Stimulated activated CD8-positive, alpha-beta memory T cell treated with anti-CD3 and anti-CD28 coated beads, Interleukin-7, amount 100 ng/mL, for 48 hours (primary cell): ENCODE results near the gene SLBP.
"Not testable (repeated sequence)": the region's sequence is repeated elsewhere in the genome, so short reads cannot be mapped to it uniquely, and the experiment has no call there.

Source experiments
- DNase-seq, 2 donors: peaks; one replicate each; pipeline ENCODE4 v3.0.0-alpha.2; 2020; ENCODE audit warnings: low read depth in 1 of 2; ENCODE audit errors: extremely low read depth in 1 of 2

Gene SLBP

DNA sequence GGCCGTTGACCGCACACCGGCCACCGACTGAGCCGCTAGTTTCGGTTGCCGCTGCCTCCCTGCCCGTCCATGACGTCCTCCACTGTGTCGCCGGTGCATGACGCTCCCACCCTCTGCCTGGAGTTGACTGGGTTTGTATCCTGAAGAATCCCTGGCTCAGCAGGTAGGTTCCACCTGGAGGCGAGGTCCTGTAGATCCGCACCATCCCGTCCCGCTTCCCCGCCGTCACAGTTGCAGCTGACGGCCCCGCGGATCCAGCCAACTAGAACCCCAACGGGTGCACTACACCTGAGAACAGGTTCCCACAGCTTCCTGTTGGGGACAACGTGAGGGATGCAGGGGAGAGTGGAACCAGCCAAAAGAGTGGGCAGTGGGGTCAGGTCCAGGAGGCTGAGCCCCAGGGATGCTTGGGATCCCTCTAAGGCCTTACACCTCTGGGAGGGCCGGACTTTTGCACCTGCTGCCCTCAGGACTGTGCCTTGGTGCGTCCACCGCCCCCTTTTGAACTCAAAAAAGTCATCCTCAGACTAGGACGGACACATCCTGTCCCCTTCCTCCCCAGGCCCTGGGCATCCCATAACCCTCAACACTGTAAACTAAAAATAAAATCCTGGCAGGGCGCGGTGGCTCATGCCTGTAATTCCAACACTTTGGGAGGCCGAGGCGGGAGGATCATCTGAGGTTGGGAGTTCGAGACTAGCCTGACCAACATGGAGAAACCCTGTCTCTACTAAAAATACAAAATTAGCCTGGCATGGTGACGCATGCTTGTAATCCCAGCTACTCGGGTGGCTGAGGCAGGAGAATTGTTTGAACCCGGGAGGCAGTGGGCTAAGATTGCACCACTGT, 1.1 kb upstream of the SLBP start:
- DNase-seq = no peak

DNA sequence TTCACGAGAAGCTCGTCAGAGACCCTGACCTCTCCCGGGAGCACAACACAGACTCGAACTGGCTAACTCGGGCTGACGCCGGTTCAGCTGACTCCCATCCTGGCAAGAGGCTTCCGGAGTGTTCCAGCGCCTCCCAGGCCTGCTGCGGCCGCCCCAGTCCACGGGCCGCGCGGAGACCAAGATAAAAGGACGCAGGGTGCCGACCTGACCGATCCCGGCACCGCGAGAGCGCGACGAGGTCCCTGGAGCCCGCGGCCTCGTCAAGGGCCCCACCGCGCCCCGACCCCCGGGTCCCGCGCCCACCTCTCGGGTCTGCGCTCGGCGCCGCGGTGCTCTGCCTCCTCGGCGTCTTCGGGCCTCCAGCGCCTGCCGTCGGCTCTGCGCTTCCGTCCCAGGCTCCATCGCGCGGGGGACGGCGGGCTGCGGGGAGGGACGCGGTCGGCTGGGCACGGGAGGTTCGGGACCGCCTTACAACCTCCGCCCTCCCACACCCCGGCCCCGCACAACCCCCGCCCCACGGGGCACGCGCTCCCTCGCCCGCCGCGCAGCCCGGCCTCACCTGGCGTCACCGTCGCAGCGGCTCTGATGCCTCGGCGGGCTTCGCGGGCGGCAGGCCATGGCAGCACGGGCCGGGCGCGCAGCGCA, 426 bp downstream of the SLBP start:
- DNase-seq = no peak

DNA sequence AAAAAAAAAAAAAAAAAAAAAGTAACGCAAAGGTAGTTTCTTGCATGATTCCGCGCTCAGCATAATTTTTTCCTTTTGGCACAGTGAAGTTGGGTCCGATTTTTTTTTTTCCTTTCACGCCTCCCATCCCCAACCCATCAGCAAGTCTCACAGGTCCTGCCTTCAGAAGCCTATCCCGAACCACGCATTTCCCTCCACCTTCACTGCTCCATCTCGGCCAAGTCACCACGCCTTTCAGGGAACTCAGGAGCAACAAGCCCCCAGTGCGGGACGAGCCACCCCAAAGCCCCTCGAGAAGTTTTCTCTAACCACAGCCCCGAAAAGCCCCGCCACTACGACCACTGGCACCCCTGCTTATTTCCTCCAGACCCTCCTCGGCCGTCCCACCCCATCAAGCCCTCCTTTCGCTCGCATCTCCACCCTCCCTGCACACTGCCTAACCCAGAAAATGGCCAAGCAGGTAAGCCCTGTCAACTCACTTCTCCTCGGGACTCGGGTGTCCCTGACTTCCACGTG, 1.0 kb downstream of the SLBP start:
- no peak for DNase-seq

DNA sequence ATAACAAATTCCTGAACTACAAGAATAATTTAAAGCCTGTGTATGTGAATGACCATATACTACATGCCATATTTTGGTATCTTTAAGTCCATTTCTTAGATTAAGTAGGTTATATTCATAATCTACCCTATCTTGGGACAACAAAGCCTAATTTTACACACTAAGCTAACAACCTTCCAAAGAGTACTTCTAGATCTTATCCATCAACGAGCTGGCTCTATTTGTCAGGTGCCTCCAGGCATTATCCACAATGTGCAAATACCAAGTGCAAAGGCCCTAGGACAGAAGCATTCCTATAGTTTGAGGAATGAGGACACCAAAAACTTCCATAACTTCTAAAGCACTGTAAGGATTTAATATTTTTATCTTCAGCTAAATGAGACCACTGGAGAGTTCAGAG, 3.5 kb downstream of the SLBP start:
- DNase-seq = no peak

DNA sequence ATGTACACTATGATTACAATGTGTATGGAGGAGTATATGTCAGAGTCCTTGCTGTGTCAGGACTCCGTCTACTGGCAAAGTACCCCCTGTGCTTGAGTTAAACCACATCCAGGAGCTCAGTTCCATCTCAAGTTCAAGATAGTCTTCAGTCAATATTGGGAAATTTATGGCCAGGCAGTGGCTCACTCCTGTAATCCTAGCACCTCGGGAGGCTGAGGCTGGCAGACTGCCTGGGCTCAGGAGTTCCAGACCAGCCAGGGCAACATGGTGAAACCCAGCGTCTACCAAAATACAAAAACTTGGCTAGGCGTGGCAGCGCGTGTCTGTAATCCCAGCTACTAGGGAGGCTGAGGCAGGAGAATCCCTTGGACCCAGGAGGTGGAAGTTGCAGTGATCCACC, 5.8 kb downstream of the SLBP start:
- no peak for DNase-seq

DNA sequence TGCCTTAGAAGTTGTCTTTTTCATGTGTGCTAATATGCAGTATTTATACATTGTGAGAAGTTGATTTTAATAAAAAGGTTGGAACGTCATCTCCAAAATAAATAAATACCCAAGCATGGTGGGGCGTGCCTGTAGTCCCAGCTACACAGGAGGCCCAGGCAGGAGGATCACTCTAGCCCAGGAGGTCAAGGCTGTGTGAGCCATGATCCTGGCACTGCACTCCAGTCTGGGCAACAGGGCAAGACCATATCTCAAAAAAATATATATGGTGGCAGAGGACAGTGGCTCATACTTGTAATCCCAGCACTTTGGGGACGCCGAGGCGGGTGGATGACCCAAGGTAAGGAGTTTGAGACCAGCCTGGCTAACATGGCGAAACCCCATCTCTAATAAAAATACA, 6.4 kb downstream of the SLBP start:
- DNase-seq = no peak

DNA sequence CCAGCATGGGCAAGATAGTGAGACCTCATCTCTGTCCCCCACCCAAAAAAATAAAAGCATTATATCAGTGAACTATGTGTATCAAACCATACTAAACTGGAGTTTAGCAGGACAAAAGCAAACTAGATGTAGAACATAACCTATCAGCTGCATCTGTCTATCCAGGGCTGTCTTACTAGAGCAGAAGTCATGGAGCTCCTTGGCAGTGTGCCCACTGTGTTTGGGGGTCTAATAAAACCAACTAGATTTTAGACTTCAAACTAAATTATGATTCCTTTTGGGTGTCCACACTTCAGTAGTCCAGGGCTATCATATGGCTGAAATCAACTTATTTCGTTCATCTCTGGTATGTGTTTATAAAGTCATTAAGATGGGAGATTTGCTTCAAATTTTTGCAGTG, 8.3 kb downstream of the SLBP start:
- no peak for DNase-seq

DNA sequence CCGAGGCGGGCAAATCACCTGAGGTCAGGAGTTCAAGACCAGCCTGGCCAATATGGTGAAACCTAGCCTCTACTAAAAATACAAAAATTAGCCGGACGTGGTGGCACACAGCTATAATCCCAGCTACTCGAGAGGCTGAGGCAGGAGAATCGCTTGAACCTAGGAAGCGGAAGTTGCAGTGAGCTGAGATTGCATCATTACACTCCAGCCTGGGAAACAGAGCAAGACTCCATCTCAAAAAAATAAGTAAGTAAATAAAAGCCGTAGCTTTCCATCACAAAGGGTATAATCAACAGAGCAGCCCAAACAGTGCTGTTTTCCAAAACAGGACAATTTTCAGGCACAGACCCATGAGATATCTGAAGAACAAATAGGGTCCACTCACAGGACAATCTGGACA, 10.4 kb downstream of the SLBP start:
- not testable (repeated sequence) for DNase-seq

DNA sequence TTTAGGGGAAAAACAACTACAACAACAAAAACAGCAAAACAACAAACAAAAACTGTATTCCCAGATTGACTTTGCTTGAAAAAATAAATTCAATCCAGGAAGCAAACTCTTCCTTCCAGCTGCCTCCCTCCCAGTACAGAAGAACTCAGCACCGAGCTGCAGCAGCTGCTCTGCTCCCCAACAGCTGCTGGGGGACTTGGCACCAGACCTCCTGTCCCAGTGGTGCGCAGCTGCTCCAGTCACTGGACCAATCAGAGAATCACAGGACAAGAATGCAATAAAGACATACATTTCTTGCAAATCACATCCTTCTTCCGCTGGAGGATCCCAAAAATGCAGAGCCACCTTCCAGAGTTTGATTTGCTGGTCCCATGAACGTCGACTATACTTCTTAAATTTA, 16.2 kb downstream of the SLBP start:
- no peak for DNase-seq

DNA sequence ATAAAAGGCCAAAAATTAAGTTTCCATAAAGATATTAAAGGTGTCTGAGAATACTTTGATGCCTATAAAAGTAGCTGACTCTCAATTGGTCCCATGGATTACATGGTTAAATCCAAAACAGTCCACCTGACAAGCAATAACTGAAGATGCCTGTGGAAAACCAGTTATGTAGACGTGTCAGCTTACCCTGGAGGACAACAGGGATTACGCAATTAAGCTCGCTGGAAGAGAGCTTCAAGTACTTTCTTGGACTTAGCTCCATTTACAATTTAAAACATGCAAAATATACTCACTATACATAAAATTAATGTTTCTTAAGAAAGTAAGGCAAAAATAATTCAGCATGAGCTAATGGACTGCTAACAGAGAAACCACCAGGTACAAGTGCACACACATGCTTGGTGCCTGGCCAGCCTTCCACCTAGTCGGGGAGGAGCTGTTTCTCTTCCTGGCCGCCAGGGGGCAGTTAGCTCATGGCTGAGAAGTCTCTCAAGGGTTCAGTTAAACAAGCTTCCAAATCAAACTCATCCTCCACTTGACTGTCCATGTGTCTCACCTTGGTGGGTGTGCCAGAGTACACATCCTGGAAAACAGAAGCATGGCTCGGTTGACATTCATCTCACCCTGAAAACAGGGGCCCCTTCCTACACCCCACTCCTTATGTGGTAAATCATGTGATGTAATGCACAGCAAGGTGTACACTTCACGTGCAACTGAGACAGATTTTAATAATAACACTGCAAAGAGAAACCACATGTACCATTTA, 18.8 kb downstream of the SLBP start:
- peak; percentile 36 to 37 for DNase-seq

DNA sequence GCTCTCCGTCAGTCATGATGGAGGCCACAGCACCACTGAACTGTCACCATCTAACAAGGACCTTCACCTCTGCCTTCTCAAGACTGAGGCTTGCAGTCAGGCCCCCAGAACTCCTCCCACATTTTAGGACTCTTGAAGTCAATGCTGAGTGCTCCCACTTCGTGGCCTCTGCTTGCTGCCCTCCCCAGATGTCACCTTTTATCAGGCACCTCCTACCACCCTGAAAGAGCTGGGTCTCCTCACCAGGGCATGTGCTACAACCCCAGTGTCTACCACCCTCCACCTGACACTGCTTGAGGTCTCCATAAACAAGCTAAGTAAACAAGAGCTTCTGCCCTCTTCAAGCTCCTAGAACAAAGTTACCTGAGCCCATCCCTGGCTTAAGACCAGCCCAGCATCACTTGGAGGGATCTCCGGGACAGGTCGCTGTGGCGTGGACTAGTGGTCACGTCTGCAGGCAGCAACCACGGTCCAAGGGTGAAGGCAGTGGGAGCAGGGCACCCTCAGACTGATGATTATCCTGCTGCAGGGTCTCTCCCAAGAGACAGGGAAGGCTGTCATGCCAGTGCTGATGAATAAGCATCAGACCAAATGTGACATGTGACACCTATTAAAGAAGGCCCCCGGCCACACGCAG, 20.3 kb downstream of the SLBP start:
- no peak for DNase-seq

DNA sequence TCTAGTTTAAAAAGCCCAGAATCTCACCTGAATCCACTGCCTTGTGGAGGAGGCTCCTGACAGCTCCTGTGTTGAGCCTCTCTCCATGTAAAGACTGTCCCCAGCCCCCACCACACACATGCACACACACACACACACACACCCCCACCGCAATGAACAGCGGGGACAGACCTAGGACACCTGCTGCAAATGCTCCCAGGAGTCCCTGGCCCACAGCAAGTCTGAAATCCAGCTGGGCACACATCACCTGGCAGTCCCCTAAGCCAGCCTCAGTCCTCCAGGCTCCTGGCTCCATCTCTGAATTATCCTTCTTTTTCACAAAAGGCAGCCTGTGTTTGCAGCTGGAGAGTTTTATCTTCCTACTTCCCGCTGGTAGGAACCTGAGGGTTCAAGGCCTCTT, 21.4 kb downstream of the SLBP start:
- no peak for DNase-seq

DNA sequence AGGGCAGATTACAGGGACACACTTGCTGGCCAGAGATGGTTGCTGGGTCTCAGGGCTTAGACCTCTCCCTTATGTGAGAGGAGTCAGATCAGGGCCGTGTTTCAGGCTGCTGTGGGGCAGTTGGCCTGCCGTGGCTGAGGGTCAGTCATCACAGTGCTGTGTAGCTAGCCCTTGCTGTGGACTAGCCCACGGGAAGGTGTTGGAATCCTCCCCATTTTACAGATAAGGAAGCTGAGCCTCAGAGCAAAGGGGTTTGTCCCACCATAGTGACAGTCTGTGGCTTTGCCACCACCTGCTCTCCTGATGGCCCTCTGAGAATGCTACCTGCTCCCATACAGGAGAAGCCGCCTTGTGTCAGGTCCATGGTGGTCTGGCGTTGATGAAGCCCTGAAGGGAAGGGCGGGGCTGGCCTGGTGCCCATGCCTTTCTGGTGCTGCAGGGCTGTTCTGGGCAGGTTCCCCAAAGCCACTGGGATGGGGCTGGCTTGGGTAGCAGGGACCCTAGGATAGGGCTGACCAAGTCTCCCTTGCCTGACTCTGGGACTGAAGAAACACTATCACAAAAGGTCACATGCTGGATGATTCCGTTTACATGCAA, 25.6 kb downstream of the SLBP start:
- no peak for DNase-seq

DNA sequence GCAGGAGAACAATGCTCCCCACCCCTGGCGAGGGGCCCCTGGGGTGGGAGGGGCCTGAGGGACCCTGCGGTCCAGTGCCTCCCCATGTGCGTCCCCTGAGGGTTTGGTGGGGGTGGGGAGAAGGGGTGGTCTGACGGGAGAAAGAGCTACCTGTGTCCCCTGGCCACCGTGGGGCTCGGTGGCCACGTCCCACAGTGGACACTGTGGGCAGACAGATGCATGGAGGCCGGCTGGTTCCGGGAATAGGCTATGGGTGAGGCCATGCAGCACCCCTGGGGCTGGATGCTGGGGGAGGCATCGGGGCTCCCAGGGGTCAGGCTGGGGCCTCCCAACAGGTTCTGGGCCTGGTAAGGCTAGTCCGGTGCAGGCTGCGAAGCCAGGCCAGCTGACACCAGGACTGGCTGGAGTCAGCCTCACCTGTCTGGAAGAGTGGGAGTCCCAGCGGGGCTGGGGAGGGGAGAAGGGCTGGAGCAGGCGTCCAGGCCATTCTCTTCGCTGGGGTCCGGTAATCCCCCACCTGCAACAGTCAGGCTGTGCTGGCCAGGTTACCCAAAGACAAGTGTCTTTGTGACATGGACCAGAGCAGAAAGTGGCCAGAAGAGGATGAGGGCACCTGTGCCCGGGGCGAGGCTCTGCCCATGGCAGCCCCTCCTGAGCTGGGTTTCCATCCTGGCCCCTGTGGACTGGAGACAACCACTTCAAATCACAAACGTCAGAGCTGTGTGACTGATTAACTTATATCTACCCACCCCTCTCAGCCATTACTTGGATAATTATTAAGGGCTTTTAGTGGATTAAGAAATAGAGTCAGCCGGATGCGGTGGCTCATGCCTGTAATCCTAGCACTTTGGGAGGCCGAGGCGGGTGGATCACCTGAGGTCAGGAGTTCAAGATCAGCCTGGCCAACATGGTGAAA, 26.6 kb downstream of the SLBP start:
- DNase-seq = no peak

DNA sequence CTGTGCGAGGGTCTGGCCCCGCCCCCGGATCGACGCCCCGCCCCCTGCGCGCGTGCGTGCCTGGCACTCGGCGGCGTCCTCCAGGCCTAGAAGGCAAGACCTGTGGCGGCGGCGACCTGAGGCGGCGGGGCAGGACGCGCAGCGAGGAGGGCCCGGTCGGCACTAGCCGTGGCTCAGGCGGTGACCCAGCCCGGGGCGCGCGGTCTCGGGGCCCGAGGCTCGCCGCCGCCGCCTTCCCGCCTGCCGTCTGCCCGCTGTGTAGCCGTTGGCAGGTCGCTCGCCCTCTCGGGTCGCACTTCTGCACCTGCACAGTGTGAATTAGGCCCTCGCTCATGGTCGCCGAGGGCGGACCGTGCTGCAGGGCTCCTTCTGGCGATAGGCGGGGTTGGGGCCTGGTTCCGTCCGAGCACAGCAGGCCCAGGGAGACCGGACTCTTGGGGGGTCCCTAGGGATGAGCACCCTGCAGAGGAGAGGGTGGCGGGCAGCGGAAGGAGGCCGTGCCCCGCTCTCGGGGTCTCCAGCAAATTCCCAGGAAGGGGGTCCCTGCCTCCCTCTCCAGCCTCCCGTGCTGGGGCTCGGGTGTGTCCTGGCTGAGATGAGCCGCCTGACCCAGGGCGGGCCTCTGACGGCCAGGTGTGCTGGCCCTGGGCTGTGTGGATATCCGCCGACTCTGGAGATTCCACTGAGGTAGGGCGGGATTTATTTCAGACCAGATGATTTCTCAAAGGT, 27.4 kb downstream of the SLBP start:
- DNase-seq = peak in 1 of 2 donors; percentile 81

DNA sequence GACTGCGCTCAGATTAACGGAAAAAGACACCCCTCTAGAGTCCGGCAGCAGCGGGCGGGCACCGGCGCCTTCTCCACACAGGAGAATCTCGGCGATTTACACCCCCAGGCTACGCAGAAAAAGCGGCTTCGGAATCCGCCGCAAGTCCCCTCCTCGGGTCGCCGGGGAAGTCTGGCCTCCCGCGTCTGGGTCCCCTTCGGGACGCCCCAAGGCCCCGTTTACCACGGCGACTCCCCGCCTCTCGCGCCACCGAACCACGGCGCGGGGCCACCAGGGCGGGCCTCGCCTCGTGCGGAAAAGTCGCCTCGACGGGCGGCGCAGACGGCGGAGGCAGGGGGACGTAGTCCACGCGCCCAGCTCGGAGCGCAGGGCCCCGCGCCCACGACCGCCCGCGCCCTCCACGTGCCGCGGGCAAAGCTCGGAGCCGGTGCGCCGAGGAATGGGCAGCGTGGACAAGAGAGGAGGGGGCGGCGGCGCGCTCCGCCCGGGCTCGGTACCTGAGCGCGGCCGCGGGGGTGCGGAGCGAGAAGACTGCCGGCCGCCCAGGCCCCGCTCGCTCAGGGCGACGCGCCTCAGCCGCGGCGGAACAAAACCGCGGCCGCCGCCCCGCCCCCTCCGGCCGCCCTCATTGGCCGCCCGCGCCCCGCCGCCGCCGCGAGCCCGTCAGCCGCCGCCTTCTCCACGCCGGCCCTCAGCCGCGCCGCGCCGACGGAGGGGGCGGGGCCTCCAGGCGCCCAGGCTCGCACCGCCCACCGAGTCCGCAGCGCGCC, 28.2 kb downstream of the SLBP start, which contains the start of gene FAM53A:
FAM53A (minus strand) TSS at position 578 of the 770 bp plus-strand sequence. CDS start 15,572 bp downstream, outside the sequence.
- peak in 1 of 2 donors; percentile 90 for DNase-seq

DNA sequence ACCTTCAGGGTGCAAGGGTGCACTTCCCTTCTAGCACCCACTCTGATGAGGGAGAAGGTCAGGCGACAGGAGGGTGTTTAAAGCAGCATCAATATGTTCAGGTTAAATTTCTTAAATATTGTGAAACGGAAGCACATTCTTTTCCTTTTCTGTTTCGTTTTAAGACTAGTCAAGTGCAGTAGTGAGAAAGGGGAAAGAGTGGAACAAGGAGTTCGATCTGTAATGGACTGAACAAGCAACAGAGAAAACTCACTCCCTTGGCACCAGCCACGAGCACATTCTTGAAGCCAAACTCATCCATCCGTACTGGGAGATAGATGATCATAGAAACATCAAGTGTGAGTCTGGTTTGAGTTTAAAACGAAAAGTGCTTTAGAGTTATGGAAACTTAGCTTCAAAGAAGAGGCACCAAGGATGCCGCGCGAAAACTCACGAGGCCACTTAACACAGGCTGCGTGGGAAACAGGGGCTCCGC, 28.8 kb downstream of the SLBP start:
- no peak for DNase-seq

DNA sequence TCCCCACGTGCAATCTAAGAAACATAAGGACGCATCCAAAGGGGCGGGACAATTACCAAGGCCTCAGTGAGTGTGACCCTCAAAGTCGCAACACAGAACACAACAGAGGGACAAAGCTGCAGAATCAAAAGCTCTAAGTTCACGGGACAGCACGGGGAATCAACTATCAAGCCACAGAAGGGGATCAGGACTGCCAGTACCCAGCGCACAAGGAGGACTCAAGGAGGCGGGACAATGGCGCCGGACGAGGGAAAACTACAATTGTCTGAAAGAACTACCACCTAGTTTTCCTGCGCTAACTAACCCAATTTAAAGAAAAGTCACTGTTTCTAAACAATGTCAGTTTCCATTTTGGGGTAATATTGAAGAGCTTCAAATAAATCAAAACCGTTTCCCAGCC, 29.3 kb downstream of the SLBP start:
- DNase-seq = no peak
